WERI-Rb-1 (cell line): Measurements from ENCODE around the gene SLC39A7.

ENCODE experiments used
- DNase-seq: peaks from one replicate; pipeline ENCODE4 v3.0.0-alpha.2; 2020
- H3K27ac ChIP-seq: fragments of 250-450 bp; sonication (Bioruptor Pico); 2 replicates; pipeline ENCODE4 v1.5.1; 2020; ENCODE audit warnings: mild to moderate bottlenecking, moderate library complexity
- H3K27me3 ChIP-seq: fragments of 250-450 bp; sonication (Bioruptor Pico); 2 replicates; pipeline ENCODE4 v1.5.1; 2021; ENCODE audit warnings: mild to moderate bottlenecking, low read depth, moderate library complexity; ENCODE audit not compliant: insufficient read depth, severe bottlenecking
- H3K36me3 ChIP-seq: fragments of 250-450 bp; sonication (Bioruptor Pico); 2 replicates; pipeline ENCODE4 v1.5.1; 2020; ENCODE audit warnings: mild to moderate bottlenecking, moderate library complexity
- H3K4me3 ChIP-seq: 2 replicates; pipeline ENCODE4 v1.5.1; 2011; ENCODE audit warnings: low read depth, mild to moderate bottlenecking, control low read depth, low read length
- H3K9me3 ChIP-seq: fragments of 250-450 bp; sonication (Bioruptor Pico); 2 replicates; pipeline ENCODE4 v1.5.1; 2021; ENCODE audit warnings: mild to moderate bottlenecking, moderate library complexity; ENCODE audit not compliant: severe bottlenecking
- TF ChIP-seq, protein P1 (sequence below): IDR thresholded peaks from 2 replicates; pipeline ENCODE4 v1.5.1; 2011; ENCODE audit warnings: low read depth, mild to moderate bottlenecking, control low read depth, inconsistent platforms, low read length

Gene SLC39A7

DNA sequence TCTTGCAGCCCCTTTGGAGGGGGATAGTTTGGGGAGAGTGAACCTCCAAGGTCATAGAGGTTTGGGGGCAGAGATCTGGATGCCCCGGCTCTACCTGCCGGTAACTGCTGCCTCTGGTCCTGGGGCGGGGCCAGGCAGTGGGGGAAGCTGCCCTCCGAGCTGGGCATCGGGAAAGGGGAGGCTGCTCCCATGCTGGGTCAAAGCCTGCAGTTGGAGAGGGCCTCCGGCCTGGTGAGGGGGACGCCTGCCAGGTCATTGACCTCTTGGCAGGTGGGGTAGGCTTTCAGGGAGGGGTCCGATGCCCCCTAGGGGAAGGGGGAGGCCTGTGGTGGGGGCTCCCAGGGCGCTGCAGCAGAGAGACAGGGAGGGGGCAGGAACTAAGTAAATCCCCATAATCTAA is 15.5 kb upstream of the SLC39A7 start:
- Histone ChIP-seq H3K27me3 (no peaks in the 10 kb centered on the region), H3K36me3 (peaks cover 3% of the 10 kb centered on the region; the same call in 1 of the 2 replicates), H3K27ac (no peak overlapping the region), H3K4me3 (no peak overlapping the region), H3K9me3 (peaks cover 4% of the 10 kb centered on the region)
- TF ChIP-seq, protein P1, sequence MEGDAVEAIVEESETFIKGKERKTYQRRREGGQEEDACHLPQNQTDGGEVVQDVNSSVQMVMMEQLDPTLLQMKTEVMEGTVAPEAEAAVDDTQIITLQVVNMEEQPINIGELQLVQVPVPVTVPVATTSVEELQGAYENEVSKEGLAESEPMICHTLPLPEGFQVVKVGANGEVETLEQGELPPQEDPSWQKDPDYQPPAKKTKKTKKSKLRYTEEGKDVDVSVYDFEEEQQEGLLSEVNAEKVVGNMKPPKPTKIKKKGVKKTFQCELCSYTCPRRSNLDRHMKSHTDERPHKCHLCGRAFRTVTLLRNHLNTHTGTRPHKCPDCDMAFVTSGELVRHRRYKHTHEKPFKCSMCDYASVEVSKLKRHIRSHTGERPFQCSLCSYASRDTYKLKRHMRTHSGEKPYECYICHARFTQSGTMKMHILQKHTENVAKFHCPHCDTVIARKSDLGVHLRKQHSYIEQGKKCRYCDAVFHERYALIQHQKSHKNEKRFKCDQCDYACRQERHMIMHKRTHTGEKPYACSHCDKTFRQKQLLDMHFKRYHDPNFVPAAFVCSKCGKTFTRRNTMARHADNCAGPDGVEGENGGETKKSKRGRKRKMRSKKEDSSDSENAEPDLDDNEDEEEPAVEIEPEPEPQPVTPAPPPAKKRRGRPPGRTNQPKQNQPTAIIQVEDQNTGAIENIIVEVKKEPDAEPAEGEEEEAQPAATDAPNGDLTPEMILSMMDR: no peak
- no peak for DNase-seq

DNA sequence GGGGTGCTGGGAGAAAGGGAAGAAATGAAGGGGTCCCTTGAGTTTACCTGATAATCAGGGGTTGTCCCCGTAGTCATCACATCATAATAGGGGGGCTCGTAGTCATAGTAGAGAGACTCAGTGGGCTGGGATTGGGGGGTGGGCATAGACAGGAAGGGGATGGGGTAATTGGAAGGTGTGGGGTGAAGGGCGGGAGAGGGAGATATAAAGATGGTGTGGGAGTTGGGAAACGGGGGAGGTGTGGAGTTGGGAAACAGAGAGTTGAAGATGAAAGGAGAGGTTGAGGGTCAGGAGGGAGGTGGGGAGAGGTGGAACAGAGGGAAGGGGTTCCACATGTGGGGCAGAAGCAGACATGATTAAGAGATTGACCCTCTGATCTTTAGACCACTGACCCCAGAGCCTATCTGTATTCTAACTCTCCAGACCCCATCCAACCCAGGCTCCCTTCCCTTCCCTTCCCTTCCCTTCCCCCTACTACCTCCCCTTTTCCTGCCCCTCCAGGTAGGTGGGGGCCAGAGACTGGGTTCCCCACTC is 14.9 kb upstream of the SLC39A7 start:
- Histone ChIP-seq H3K27me3 (no peaks in the 10 kb centered on the region), H3K36me3 (peaks cover 3% of the 10 kb centered on the region; the same call in 1 of the 2 replicates), H3K4me3 (no peak overlapping the region), H3K27ac (no peak overlapping the region), H3K9me3 (peaks cover 4% of the 10 kb centered on the region)
- DNase-seq: no peak
- TF ChIP-seq, protein P1: no peak

DNA sequence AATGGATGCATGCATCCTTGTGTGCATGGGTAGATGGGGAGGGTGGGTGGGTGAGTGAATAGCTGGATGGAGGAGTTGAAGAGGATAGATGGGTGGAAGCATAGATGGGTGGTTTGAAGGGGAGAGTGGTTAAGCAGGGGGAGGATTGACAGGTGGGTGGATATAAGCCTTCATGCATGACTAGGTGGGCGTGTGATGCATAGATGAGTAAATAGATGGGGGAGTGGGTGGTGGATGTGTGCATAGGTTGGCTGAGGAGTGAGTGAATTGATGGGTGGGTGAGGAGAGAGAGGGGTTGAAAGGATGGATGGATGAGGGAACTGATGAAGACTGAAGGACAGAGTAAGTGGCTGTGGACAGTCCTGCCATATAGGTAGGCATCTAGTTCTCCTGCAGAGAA is 12.9 kb upstream of the SLC39A7 start:
- no peaks in the 10 kb centered on the region for H3K27me3 ChIP-seq
- peaks cover 3% of the 10 kb centered on the region; the same call in 1 of the 2 replicates for H3K36me3 ChIP-seq
- DNase-seq: no peak
- H3K9me3 ChIP-seq: peaks cover 4% of the 10 kb centered on the region
- H3K27ac ChIP-seq: no peak overlapping the region
- no peak overlapping the region for H3K4me3 ChIP-seq
- TF ChIP-seq, protein P1: no peak

DNA sequence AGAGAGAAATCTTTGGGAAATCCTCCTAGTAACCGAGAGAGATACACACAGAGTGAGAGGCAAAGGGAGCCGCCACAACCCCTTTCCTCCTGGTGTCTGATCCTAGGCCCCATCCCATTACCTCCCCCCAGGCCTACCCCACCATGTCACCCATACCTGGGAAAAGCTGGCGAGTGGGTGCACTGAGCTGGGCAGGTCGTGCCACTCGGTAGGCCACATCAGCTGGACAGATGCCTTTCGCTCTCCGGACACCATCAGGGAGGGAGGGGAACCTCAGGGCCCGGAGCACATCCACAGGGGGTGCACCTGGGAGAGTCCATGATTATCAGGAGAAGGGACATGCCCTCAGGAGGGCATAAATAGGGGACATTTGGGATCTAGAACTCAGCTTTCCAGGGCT is 11.5 kb upstream of the SLC39A7 start:
- H3K27ac ChIP-seq: no peak overlapping the region
- TF ChIP-seq, protein P1: no peak
- H3K9me3 ChIP-seq: peaks cover under 1% of the 10 kb centered on the region
- no peak overlapping the region for H3K4me3 ChIP-seq
- H3K27me3 ChIP-seq: no peaks in the 10 kb centered on the region
- H3K36me3 ChIP-seq: peaks cover 6% of the 10 kb centered on the region
- no peak for DNase-seq

DNA sequence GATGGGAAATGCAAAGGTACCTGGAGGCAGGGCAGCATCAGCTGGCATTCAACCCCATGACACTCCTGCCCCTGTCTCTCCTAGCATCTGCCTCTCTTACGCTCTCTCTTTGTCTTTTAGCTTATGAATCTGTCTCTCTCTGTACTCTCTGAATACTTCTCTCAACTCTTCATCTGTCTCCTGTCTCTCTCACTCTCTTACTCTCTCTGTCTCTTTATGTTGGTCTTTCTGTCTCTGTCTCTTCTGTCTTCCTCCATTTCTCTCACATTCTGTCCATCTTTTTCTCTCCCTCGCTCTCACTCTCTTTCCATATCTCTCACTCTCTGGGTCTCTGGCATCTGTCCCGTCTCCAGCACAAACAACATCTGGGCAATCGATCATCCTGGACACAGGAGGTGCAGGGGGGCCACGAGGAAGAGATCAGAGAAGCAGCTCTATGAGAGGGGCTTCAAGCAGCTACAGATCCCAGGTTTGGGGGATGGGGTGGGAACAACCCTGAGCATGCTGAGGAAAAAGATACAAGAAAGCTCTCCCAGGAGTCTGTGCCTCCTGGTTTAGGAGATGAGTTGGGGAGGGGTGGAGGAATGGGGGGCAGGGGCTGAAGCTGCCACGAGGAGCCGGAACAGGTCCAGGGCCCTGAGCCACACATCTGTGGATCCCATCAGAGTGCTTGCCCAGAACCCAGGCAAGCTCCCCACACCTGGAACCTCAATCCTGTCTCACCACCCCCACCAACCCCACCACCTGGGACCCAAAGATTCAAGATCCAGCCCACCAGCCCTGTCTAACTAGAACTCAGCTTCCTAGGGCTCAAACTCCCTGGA is 10.8 kb upstream of the SLC39A7 start:
- Histone ChIP-seq H3K27ac (no peak overlapping the region), H3K27me3 (no peaks in the 10 kb centered on the region), H3K4me3 (no peak overlapping the region), H3K9me3 (no peaks in the 10 kb centered on the region), H3K36me3 (peaks cover 13% of the 10 kb centered on the region)
- TF ChIP-seq, protein P1: no peak
- no peak for DNase-seq
